IPS-20b (cell line): Measurements from ENCODE around the gene ERRFI1.

Source experiments
- H3K27ac ChIP-seq: one replicate; pipeline ENCODE4 v1.5.1; 2013; ENCODE audit warnings: low read length
- H3K27me3 ChIP-seq: 2 replicates; pipeline ENCODE4 v1.6.1; 2013; ENCODE audit warnings: mild to moderate bottlenecking, low read length, inconsistent platforms; ENCODE audit not compliant: insufficient read depth
- H3K36me3 ChIP-seq: 2 replicates; pipeline ENCODE4 v1.6.1; 2013; ENCODE audit warnings: low read depth, mild to moderate bottlenecking, inconsistent platforms, low read length, moderate library complexity; ENCODE audit not compliant: insufficient read depth
- H3K4me1 ChIP-seq: 2 replicates; pipeline ENCODE4 v1.6.1; 2013; ENCODE audit warnings: mild to moderate bottlenecking, control low read depth, inconsistent platforms, low read length, moderate library complexity; ENCODE audit not compliant: insufficient read depth
- H3K4me3 ChIP-seq: 2 replicates; pipeline ENCODE4 v1.5.1; 2013; ENCODE audit warnings: mild to moderate bottlenecking, low read length, inconsistent platforms
- H3K9ac ChIP-seq: 2 replicates; pipeline ENCODE4 v1.6.1; 2013; ENCODE audit warnings: low read depth, mild to moderate bottlenecking, inconsistent platforms, low read length, moderate library complexity
- H3K9me3 ChIP-seq: 2 replicates; pipeline ENCODE4 v1.6.1; 2013; ENCODE audit warnings: mild to moderate bottlenecking, low read depth, low read length, inconsistent platforms; ENCODE audit not compliant: insufficient read depth

ERRFI1 gene

GRCh38 chr1:8015809-8016165, 10.3 kb downstream of the ERRFI1 start:
- Histone ChIP-seq H3K4me1 (peaks cover 48% of the 10 kb centered on the region), H3K36me3 (peaks cover 41% of the 10 kb centered on the region), H3K27me3 (no peaks in the 10 kb centered on the region)

DNA sequence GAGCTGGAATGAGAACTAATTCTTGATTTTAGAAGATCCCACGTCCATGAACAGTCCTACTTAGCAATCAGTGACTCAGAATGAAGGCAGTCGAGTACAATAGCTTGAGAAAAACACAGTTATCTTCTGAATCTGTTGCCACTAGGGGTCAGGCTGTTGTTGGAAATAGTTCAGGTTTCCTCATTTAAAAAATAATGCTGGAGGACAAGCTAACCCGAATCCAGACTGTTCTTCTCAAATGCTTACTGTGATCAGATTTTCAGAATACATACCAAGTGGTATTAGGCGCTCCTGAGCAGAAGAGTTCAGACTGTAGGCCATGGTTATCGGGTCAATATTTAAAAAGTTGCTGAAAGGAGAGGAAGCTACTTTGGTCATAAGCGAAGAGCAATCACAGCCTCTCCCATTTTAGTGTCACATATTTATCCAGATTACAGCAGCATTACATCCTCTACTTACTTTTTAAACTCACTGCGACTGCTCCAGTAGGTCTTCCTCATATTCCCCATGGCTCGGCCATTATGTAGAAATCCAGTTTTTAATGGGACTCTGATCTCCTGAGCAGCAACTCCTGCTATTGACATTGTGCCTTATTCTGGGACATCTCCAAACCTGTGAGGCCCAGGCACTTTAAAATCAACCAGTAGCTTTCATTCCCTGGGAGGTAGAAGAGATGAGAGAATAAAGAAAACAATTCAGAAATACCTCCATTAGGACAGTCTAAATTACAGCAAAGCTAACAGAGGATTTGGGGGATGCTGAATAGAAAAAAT, 10.9 kb downstream of the ERRFI1 start:
- H3K4me1 ChIP-seq: peaks cover 47% of the 10 kb centered on the region
- H3K27me3 ChIP-seq: no peaks in the 10 kb centered on the region
- peaks cover 47% of the 10 kb centered on the region for H3K36me3 ChIP-seq
- no peaks in the 10 kb centered on the region for H3K9me3 ChIP-seq
- H3K27ac ChIP-seq: no peak overlapping the region
- H3K9ac ChIP-seq: peak overlapping the region; percentile 4; the same call in 1 of the 2 replicates
- H3K4me3 ChIP-seq: no peak overlapping the region

More at GRCh38 chr1:8015809-8016165, 10.3 kb downstream of the ERRFI1 start:
- Histone ChIP-seq H3K4me3 (no peak overlapping the region), H3K9me3 (no peaks in the 10 kb centered on the region), H3K9ac (no peak overlapping the region; the same call in 1 of the 2 replicates), H3K27ac (no peak overlapping the region)

DNA sequence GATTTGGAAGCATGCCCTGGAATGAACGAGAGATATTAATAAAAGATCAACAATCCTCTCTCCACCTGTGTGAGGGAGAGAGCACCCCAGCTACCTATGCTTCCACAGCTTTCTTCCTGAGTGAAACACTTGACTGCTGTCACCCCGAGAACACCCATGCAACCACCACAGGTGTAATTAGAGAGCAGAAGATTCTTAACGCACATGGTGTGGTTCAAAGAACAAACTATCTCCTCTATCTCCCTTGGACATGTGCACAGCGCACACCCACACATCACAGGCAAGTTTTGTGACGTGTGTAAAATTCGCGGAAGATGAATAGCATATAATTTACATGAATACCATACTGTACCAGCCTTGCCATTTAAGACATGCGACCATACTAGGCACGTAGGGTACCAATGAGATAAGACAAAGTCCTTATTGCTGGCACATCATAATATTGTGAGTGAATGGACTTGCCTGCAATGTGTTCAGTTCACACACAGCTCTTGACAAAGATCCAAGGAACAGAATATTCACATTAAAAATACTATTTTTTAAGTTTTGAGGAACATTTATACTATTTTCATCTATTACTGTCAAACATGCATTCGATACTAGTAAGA, 11.6 kb downstream of the ERRFI1 start:
- Histone ChIP-seq H3K9ac (no peak overlapping the region), H3K27me3 (no peaks in the 10 kb centered on the region), H3K4me1 (peaks cover 40% of the 10 kb centered on the region), H3K4me3 (no peak overlapping the region), H3K27ac (no peak overlapping the region), H3K36me3 (peaks cover 54% of the 10 kb centered on the region), H3K9me3 (no peaks in the 10 kb centered on the region)

DNA sequence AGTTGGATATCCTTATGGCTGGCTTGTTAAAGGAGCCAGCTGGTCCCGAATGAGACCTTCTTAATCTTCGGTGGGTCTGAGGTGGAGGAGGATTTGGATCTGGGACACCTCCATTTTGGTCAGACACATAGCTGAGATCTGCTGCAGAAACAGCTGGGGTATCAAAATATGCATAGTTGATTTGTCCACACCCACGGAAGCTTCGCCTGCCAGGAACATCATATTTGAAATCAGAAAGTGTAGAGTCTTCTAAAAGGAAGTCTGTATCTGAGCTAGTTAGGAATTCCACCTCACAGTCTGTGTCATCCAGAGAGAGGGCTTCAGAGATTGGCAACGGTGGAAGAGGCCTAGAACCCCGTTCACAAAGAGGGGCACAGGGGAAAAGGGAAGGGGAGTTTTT, 12.3 kb downstream of the ERRFI1 start:
- Histone ChIP-seq H3K27me3 (no peaks in the 10 kb centered on the region), H3K36me3 (peaks cover 55% of the 10 kb centered on the region), H3K9ac (no peak overlapping the region), H3K27ac (no peak overlapping the region), H3K4me1 (peaks cover 34% of the 10 kb centered on the region), H3K4me3 (no peak overlapping the region), H3K9me3 (no peaks in the 10 kb centered on the region)

- H3K9me3 ChIP-seq: no peaks in the 10 kb centered on the region
- peaks cover 55% of the 10 kb centered on the region for H3K36me3 ChIP-seq
- H3K27me3 ChIP-seq: no peaks in the 10 kb centered on the region
- no peak overlapping the region for H3K27ac ChIP-seq
- H3K4me3 ChIP-seq: no peak overlapping the region
- H3K9ac ChIP-seq: no peak overlapping the region
- peaks cover 30% of the 10 kb centered on the region for H3K4me1 ChIP-seq
Measured at GRCh38 chr1:8013399-8013798, 12.7 kb downstream of the ERRFI1 start.

GRCh38 chr1:8012955-8013354, 13.2 kb downstream of the ERRFI1 start:
- Histone ChIP-seq H3K36me3 (peaks cover 55% of the 10 kb centered on the region), H3K9ac (no peak overlapping the region), H3K4me3 (no peak overlapping the region), H3K4me1 (peaks cover 28% of the 10 kb centered on the region), H3K27ac (no peak overlapping the region), H3K27me3 (no peaks in the 10 kb centered on the region), H3K9me3 (no peaks in the 10 kb centered on the region)

GRCh38 chr1:8011923-8012858, 13.9 kb downstream of the ERRFI1 start:
- no peak overlapping the region for H3K27ac ChIP-seq
- H3K36me3 ChIP-seq: peaks cover 55% of the 10 kb centered on the region
- no peak overlapping the region for H3K4me3 ChIP-seq

GRCh38 chr1:8011016-8011415, 15.1 kb downstream of the ERRFI1 start:
- H3K4me3 ChIP-seq: no peak overlapping the region
- no peak overlapping the region for H3K27ac ChIP-seq
- no peaks in the 10 kb centered on the region for H3K27me3 ChIP-seq
- no peaks in the 10 kb centered on the region for H3K9me3 ChIP-seq
- H3K9ac ChIP-seq: no peak overlapping the region
- peaks cover 15% of the 10 kb centered on the region for H3K4me1 ChIP-seq
- peaks cover 55% of the 10 kb centered on the region for H3K36me3 ChIP-seq

More at GRCh38 chr1:8011923-8012858, 13.9 kb downstream of the ERRFI1 start:
- Histone ChIP-seq H3K27me3 (no peaks in the 10 kb centered on the region), H3K9ac (no peak overlapping the region), H3K9me3 (no peaks in the 10 kb centered on the region), H3K4me1 (peaks cover 20% of the 10 kb centered on the region)

DNA sequence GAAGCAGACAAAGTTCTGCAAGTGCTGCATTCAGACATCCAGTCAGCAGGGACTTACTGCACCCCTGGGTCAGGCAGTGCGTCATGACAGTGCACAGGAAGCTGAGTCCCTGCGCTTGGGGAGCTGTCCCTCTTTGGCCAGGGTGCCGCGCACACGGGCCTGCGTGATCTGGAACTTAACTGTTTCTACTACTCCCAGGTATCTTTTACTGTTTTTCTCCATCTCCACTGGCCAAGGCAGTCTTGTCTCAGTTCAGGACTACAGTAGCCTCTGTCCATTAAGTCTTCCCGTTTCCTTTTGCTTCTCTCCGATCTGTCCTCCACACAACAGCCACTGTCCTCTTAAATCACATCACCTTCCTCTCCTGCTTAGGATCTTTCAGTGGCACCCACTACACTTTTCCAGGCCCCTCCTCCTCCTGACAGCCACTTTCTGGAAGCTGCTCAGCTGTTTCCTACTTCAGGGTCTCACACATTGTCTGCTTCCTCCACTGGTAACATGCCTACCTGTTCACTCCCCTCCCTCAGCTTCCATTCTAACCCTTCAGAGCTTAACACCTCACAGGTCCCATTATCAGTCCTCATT, 15.9 kb downstream of the ERRFI1 start:
- no peak overlapping the region for H3K4me3 ChIP-seq
- no peak overlapping the region for H3K9ac ChIP-seq
- H3K27me3 ChIP-seq: no peaks in the 10 kb centered on the region
- no peaks in the 10 kb centered on the region for H3K9me3 ChIP-seq
- peaks cover 11% of the 10 kb centered on the region for H3K4me1 ChIP-seq
- no peak overlapping the region for H3K27ac ChIP-seq
- peaks cover 55% of the 10 kb centered on the region for H3K36me3 ChIP-seq

DNA sequence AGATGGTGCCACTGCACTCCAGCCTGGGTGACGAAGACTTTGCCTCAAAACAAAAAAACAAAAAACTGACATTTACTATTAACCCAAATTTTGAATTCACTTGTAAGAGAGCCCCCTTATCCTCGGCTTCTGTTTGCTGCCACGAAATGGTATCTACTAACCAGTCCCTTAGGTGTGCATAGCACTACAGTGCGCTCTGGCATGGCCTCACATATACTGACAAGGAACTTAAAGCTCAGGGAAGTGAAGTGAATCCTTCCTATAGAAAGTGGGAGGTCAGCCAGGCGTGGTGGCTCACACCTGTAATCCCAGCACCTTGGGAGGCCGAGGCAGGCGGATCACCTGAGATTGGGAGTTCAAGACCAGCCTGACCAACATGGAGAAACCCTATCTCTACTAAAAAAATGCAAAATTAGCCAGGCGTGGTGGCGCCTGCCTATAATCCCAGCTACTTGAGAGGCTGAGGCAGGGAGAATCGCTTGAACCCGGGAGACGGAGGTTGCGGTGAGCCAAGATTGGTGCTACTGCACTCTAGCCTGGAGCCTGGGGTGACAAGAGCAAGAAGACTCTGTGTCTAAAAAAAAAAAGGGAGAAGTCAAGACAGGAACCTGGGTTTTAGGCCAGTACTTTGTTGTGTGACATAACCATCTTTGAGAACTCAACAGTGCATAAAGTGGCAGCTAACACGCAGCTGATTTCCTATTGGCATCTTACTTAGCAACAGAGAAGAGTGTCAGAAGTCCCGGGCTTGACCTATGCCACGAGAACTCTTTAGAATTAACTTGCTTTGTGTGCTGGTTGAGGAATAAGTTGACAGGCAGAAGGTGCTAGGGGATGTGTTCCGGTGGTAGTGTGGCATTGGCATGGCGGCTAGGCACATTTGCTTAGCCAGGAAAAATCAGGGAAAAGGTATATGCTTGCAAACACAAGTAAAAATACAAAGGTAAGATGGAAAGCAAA, 16.8 kb downstream of the ERRFI1 start:
- H3K4me1 ChIP-seq: peaks cover 17% of the 10 kb centered on the region
- H3K27me3 ChIP-seq: no peaks in the 10 kb centered on the region
- H3K9ac ChIP-seq: no peak overlapping the region
- H3K4me3 ChIP-seq: no peak overlapping the region
- no peak overlapping the region for H3K27ac ChIP-seq
- H3K9me3 ChIP-seq: no peaks in the 10 kb centered on the region
- peaks cover 49% of the 10 kb centered on the region for H3K36me3 ChIP-seq
